Measurements from ENCODE around the gene ZNF492. TPM values are rescaled to one million over a fixed set of nuclear protein-coding genes. Genes with fewer than 3 reads are reported as not detected.
A peak's percentile ranks its signal among the peaks of the same experiment; 100 is the strongest.
"Not testable (repeated sequence)": the region's sequence is repeated elsewhere in the genome, so short reads cannot be mapped to it uniquely, and the experiment has no call there.

Gene ZNF492
- total RNA-seq, 1 donor from 2014 or later, result 0.26 TPM

- Histone ChIP-seq H3K27me3 (ENCODE audit: control insufficient read depth, insufficient read depth, low read length) (no peaks in the 10 kb centered on the region), H3K36me3 (ENCODE audit: control insufficient read depth, insufficient read depth, low read length) (no peaks in the 10 kb centered on the region), H3K4me3 (ENCODE audit: low read depth, low read length) (no peak overlapping the region)
- TF ChIP-seq, protein P1, sequence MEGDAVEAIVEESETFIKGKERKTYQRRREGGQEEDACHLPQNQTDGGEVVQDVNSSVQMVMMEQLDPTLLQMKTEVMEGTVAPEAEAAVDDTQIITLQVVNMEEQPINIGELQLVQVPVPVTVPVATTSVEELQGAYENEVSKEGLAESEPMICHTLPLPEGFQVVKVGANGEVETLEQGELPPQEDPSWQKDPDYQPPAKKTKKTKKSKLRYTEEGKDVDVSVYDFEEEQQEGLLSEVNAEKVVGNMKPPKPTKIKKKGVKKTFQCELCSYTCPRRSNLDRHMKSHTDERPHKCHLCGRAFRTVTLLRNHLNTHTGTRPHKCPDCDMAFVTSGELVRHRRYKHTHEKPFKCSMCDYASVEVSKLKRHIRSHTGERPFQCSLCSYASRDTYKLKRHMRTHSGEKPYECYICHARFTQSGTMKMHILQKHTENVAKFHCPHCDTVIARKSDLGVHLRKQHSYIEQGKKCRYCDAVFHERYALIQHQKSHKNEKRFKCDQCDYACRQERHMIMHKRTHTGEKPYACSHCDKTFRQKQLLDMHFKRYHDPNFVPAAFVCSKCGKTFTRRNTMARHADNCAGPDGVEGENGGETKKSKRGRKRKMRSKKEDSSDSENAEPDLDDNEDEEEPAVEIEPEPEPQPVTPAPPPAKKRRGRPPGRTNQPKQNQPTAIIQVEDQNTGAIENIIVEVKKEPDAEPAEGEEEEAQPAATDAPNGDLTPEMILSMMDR (IDR thresholded peaks at IDR 0.05; ENCODE audit: insufficient read depth, low read length, severe bottlenecking), result no peak
- FAIRE-seq (no peak), DNase-seq (ENCODE audit: low read depth) (no peak)
Measured at GRCh38 chr19:22612316-22612715, 21.8 kb upstream of the ZNF492 start.

DNA sequence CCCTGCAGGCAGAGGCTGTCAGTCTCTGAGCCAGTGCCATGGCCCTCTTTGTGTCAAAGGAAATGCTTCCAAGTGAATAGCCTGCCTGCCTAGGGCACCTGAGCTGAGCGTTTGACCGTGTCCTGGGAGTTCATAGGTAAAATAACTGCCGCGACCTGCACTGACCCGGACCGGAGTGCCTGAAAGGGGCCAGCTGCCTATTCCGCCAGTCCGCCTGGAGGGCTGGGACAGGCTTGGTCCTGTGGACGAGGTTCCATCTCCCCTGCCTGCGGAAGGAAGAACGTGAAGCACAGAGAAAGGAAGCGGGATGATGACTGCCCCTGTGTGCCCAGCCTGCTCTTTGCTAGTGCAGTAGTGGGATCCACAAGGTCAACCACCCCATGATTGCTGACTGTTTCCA is 17.5 kb upstream of the ZNF492 start:
- no peak for DNase-seq (ENCODE audit: low read depth)

DNA sequence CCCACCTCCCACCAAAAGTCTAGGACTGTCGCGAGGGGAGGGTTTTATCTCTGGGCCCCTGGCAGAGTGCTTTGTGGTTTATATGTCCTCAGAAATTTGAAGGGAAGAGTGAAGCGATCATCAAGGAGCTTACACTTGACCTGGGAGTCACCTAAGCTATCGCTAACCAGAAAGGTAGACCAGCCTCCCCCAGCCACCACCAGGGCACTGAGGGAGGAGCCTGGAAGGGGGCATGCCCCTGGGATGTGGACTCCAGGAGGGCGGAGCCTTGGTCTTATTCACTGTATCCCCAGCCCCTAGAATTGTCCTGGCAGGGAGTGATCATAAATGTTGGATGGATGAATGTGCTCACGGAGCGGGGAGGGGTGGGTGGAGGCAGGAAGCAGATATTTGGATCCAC is 16.9 kb upstream of the ZNF492 start:
- not testable (repeated sequence) for H3K4me3 ChIP-seq (ENCODE audit: low read depth, low read length); H3K27me3 ChIP-seq (ENCODE audit: control insufficient read depth, insufficient read depth, low read length); H3K36me3 ChIP-seq (ENCODE audit: control insufficient read depth, insufficient read depth, low read length); DNase-seq (ENCODE audit: low read depth)
- peak; percentile 52 for FAIRE-seq

More for the DNA sequence above, 17.5 kb upstream of the ZNF492 start:
- TF ChIP-seq, protein P1 (IDR thresholded peaks at IDR 0.05; ENCODE audit: insufficient read depth, low read length, severe bottlenecking), result no peak
- Histone ChIP-seq H3K36me3 (ENCODE audit: control insufficient read depth, insufficient read depth, low read length) (no peaks in the 10 kb centered on the region), H3K27me3 (ENCODE audit: control insufficient read depth, insufficient read depth, low read length) (no peaks in the 10 kb centered on the region), H3K4me3 (ENCODE audit: low read depth, low read length) (no peak overlapping the region)
- no peak for FAIRE-seq

DNA sequence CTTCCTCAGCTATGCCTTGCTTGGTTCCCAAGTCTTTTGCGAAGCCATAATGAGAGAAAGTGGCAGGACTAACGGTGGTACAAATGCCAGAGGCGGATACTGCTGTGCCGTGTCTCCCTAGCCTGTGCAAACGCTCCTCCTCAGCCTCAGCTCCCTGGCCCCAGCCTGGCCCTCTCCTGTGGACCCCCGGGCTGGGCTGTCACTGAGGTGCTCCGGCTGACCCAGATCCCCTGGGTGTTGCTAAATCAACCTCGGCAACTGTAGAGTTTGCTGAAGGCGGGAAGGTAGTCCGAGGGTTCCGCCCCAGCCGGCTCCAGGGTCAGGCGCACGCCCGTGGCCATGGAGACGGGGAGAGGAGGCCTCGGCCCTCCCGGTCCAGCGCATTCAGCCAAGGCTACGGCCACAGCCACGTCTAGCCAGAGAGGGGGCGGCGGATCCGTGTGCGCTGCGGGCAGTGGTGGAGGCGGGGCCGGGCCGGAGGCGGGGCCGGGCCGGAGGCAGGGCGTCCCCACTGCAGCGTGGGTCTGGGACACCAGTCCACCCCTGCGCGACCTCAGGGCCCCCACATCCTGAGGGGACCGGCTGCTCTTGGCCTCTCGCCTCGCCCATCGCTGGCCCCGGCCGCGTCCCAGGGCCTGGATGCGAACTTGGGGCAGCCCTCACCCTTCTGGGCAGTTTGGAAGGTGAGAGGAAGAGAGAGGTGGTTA is 16.4 kb upstream of the ZNF492 start:
- TF ChIP-seq, protein P1 (IDR thresholded peaks at IDR 0.05; ENCODE audit: insufficient read depth, low read length, severe bottlenecking), result no peak
- FAIRE-seq, result no peak
- Histone ChIP-seq H3K4me3 (ENCODE audit: low read depth, low read length) (no peak overlapping the region), H3K27me3 (ENCODE audit: control insufficient read depth, insufficient read depth, low read length) (no peaks in the 10 kb centered on the region), H3K36me3 (ENCODE audit: control insufficient read depth, insufficient read depth, low read length) (no peaks in the 10 kb centered on the region)
- no peak for DNase-seq (ENCODE audit: low read depth)

GRCh38 chr19:22619371-22619770 is 14.8 kb upstream of the ZNF492 start:
- Histone ChIP-seq H3K27me3 (ENCODE audit: control insufficient read depth, insufficient read depth, low read length) (no peaks in the 10 kb centered on the region), H3K4me3 (ENCODE audit: low read depth, low read length) (no peak overlapping the region), H3K36me3 (ENCODE audit: control insufficient read depth, insufficient read depth, low read length) (no peaks in the 10 kb centered on the region)
- FAIRE-seq (no peak), DNase-seq (ENCODE audit: low read depth) (no peak)
- TF ChIP-seq, protein P1 (IDR thresholded peaks at IDR 0.05; ENCODE audit: insufficient read depth, low read length, severe bottlenecking), result no peak

DNA sequence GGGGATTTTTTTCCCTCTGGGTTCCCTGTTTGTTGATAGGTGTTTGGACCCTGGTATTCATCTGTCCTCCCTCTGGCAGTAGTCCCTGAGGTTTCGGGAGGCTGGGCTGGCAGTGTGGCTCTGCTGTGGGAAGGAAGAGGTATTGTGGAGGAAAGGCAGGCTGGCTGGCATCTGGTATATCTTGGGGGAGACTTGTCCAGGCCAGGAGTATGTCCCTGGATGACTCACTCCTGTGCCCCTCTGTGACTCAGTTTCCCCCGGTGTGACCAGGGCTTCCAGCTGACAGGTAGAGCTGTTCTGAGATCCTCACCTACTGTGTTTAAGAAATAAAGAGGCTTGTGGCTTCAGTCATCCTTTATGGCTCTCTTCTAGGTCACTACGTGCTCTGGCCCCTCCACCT is 14.2 kb upstream of the ZNF492 start:
- FAIRE-seq, result no peak
- TF ChIP-seq, protein P1 (IDR thresholded peaks at IDR 0.05; ENCODE audit: insufficient read depth, low read length, severe bottlenecking), result no peak
- no peak for DNase-seq (ENCODE audit: low read depth)
- Histone ChIP-seq H3K27me3 (ENCODE audit: control insufficient read depth, insufficient read depth, low read length) (no peaks in the 10 kb centered on the region), H3K36me3 (ENCODE audit: control insufficient read depth, insufficient read depth, low read length) (no peaks in the 10 kb centered on the region), H3K4me3 (ENCODE audit: low read depth, low read length) (no peak overlapping the region)
